H1 (cell line): ENCODE measurements around the gene ACTN3. TPM values are rescaled to one million over a fixed set of nuclear protein-coding genes. Genes with fewer than 3 reads are reported as not detected.

Experiments
- BACH1 ChIP-seq: IDR thresholded peaks from 2 replicates; pipeline ENCODE4 v1.6.1; 2012; ENCODE audit warnings: low read length, improper control_type of control experiment
- BCL11A ChIP-seq, 2 experiments: IDR thresholded peaks; one replicate each; pipeline ENCODE4 v1.6.1; 2011; ENCODE audit warnings: low read depth in 2 of 2, low read length in 2 of 2, mild to moderate bottlenecking in 2 of 2
- CBX5 ChIP-seq: fragments of 300-800, 300-1000 bp; sonication (generic); IDR thresholded peaks from 2 replicates; pipeline ENCODE4 v1.7.1; 2016; ENCODE audit warnings: antibody characterized with exemption, low read length, low read depth
- CHD1 ChIP-seq: IDR thresholded peaks from 2 replicates; pipeline ENCODE4 v1.6.1; 2012; ENCODE audit warnings: low read depth, low read length, improper control_type of control experiment
- CHD2 ChIP-seq: IDR thresholded peaks from 2 replicates; pipeline ENCODE4 v1.6.1; 2012; ENCODE audit warnings: low read length, improper control_type of control experiment
- HDAC2 ChIP-seq, 2 experiments: fragments of 300-600 bp in 1 of 2; sonication (generic) in 1 of 2; IDR thresholded peaks; 2 replicates each; pipeline ENCODE4 v1.6.1; 2011 to 2012; ENCODE audit warnings: low read depth in 2 of 2, low read length in 2 of 2, mild to moderate bottlenecking in 2 of 2, moderate library complexity in 2 of 2, borderline replicate concordance in 1 of 2, inconsistent platforms in 1 of 2
- NANOG ChIP-seq: IDR thresholded peaks from 2 replicates; pipeline ENCODE4 v1.6.1; 2011; ENCODE audit warnings: low read length, low read depth, mild to moderate bottlenecking, inconsistent platforms; ENCODE audit not compliant: insufficient read depth, poor library complexity, severe bottlenecking
- NRF1 ChIP-seq: IDR thresholded peaks from 2 replicates; pipeline ENCODE4 v1.6.1; 2011; ENCODE audit warnings: mild to moderate bottlenecking, low read depth, low read length, improper control_type of control experiment
- PHF8 ChIP-seq: fragments of 200-600 bp; sonication (generic); conservative IDR thresholded peaks from 2 replicates; pipeline ENCODE4 v1.7.1; 2012; ENCODE audit warnings: low read depth, mild to moderate bottlenecking, inconsistent platforms, low read length, moderate library complexity
- SIN3A ChIP-seq, 2 experiments: IDR thresholded peaks in 1 of 2; conservative IDR thresholded peaks in 1 of 2; 2 replicates each; pipeline ENCODE4 v1.6.1; 2011 to 2012; ENCODE audit warnings: low read length in 2 of 2, improper control_type of control experiment in 1 of 2, low read depth in 1 of 2, mild to moderate bottlenecking in 1 of 2
- SP2 ChIP-seq: IDR thresholded peaks from 2 replicates; pipeline ENCODE4 v1.6.1; 2012; ENCODE audit warnings: mild to moderate bottlenecking, low read length, inconsistent platforms
- TEAD4 ChIP-seq: IDR thresholded peaks from 2 replicates; pipeline ENCODE4 v1.6.1; 2012; ENCODE audit warnings: low read depth, low read length, inconsistent platforms, mixed read lengths
- polyA plus RNA-seq, 7 experiments: library from polyadenylated mRNA; depleted of rRNA in 3 of 7; stranded (reverse) in 5 of 7; unstranded in 2 of 7; fragments of >200 nt in 5 of 7; fragments of 200-250 nt in 2 of 7; gene quantifications; 1 replicate in 5 of 7; 2 replicates in 1 of 7; 4 replicates in 1 of 7; pipeline versions ENCODE4 v1.2.1 to v1.2.3, GENCODE V29; 2011 to 2013; ENCODE audit warnings: missing spikeins in 2 of 7, mixed read lengths in 2 of 7
- total RNA-seq: library from RNA; stranded (reverse); fragmentation: NEBNext Ultra II Directional; extraction: Animal tissue kit (Norgen Biotek cat#: 25700); gene quantifications from 2 replicates; pipeline ENCODE4 v1.2.1, GENCODE V29; 2021
- TF ChIP-seq, protein P1 (sequence below): IDR thresholded peaks from 2 replicates; pipeline ENCODE4 v1.6.1; 2012; ENCODE audit warnings: low read length, inconsistent platforms
- TF ChIP-seq, protein P2 (sequence below): IDR thresholded peaks from 2 replicates; pipeline ENCODE4 v1.6.1; 2012; ENCODE audit warnings: inconsistent platforms

ACTN3 gene
- total and polyA plus RNA-seq, 2 of the 8 experiments (the other 6 are each of a cell fraction or from before 2014, with no cell fraction given), result 30.8 to 36.7 TPM

DNA sequence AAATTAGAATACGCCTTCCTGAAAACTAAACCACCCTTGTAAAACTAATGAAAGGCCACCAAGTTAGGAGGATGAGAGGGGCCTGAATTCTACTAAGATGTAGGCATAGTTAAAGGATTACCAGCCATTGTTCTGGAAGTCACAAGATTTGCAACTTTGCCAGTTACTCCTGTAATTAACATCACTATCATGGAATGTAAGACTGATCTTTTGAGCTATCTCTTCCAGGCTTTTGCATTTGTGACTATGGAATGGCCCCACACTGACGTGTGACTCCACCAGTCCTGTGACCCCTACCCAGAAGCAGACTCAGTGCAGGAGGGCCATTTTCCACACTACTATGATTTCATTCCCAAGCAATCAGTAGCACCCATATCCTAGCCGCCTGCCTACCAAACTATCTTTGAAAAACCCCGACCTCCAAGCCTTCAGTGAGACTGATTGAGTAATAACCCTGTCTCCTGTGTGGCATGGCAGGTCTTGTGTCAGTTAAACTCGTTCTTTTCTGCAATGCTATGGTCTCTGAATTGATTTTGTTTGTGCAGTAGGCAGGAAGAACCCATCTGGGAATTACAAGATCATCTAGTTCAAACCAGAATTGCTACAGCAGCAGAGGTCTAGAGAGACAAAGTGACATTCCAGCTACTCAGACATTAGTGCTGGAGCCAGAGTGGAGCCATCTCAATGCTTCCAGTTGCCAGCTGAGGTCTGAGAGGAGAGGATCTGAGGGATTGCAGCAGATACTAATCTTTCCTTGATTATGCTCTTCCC is 23.6 kb downstream of the ACTN3 start (continued):
- TF ChIP-seq BCL11A (IDR thresholded peaks at IDR 0.05; ENCODE audit: low read depth in 2 of 2, low read length in 2 of 2), result no peak
- no peak for TF ChIP-seq NRF1
- TF ChIP-seq CHD1, result no peak
- TF ChIP-seq CHD2, result no peak
- TF ChIP-seq HDAC2 (IDR thresholded peaks at IDR 0.05; ENCODE audit: borderline replicate concordance in 1 of 2, low read depth in 2 of 2, low read length in 2 of 2), result no peak
- TF ChIP-seq BACH1, result no peak
- TF ChIP-seq CBX5, result no peak
- TF ChIP-seq SP2, result no peak
- TF ChIP-seq TEAD4, result no peak; the same call in none of the 2 replicates
- TF ChIP-seq SIN3A (conservative IDR thresholded peaks at IDR 0.05 in 1 of 2, IDR thresholded peaks at IDR 0.05 in 1 of 2; ENCODE audit: low read depth in 1 of 2, low read length in 2 of 2), result no peak
- no peak for TF ChIP-seq PHF8
- TF ChIP-seq, protein P1, sequence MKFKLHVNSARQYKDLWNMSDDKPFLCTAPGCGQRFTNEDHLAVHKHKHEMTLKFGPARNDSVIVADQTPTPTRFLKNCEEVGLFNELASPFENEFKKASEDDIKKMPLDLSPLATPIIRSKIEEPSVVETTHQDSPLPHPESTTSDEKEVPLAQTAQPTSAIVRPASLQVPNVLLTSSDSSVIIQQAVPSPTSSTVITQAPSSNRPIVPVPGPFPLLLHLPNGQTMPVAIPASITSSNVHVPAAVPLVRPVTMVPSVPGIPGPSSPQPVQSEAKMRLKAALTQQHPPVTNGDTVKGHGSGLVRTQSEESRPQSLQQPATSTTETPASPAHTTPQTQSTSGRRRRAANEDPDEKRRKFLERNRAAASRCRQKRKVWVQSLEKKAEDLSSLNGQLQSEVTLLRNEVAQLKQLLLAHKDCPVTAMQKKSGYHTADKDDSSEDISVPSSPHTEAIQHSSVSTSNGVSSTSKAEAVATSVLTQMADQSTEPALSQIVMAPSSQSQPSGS, result no peak
- TF ChIP-seq, protein P2, sequence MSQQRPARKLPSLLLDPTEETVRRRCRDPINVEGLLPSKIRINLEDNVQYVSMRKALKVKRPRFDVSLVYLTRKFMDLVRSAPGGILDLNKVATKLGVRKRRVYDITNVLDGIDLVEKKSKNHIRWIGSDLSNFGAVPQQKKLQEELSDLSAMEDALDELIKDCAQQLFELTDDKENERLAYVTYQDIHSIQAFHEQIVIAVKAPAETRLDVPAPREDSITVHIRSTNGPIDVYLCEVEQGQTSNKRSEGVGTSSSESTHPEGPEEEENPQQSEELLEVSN, result no peak
- no peak for TF ChIP-seq NANOG
